HPDE6-E6E7 (cell line): ENCODE results near the gene ZCCHC9.
A peak's percentile ranks its signal among the peaks of the same experiment; 100 is the strongest.
"Not testable (repeated sequence)": the region's sequence is repeated elsewhere in the genome, so short reads cannot be mapped to it uniquely, and the experiment has no call there.

ENCODE experiments used
- DNase-seq: peaks from one replicate; pipeline ENCODE4 v3.0.0; 2011; ENCODE audit warnings: missing footprints; ENCODE audit errors: extremely low spot score

The ZCCHC9 gene

GRCh38 chr5:81301271-81302015, at the start of gene ZCCHC9:
TSS of gene ZCCHC9 (plus strand) at chr5:81301587. CDS start at chr5:81304758, 3,171 bp downstream.
- peak; percentile 73 for DNase-seq

GRCh38 chr5:81251922-81252321, 49.5 kb upstream of the ZCCHC9 start:
- no peak for DNase-seq

GRCh38 chr5:81252904-81253303, 48.5 kb upstream of the ZCCHC9 start:
- DNase-seq: no peak

- no peak for DNase-seq
These were observed 47.5 kb upstream of the ZCCHC9 start for GRCh38 chr5:81253875-81254274.

GRCh38 chr5:81254886-81255559, 46.4 kb upstream of the ZCCHC9 start:
- DNase-seq: no peak

- no peak for DNase-seq
These were observed 44.6 kb upstream of the ZCCHC9 start for GRCh38 chr5:81256766-81257165.

- not testable (repeated sequence) for DNase-seq
These were observed 38.6 kb upstream of the ZCCHC9 start for GRCh38 chr5:81262796-81263195.

GRCh38 chr5:81265101-81265500, 36.3 kb upstream of the ZCCHC9 start:
- DNase-seq: no peak

- peak; percentile 47 for DNase-seq
These were observed 32.7 kb upstream of the ZCCHC9 start for GRCh38 chr5:81268521-81269196.

GRCh38 chr5:81269751-81270393, 31.5 kb upstream of the ZCCHC9 start:
- no peak for DNase-seq

- not testable (repeated sequence) for DNase-seq
These were observed 30.9 kb upstream of the ZCCHC9 start for GRCh38 chr5:81270394-81271027.

GRCh38 chr5:81283976-81284375, 17.4 kb upstream of the ZCCHC9 start:
- no peak for DNase-seq

- DNase-seq: no peak
These were observed 15.2 kb upstream of the ZCCHC9 start for GRCh38 chr5:81286059-81286617.

- DNase-seq: no peak
These were observed 13.4 kb upstream of the ZCCHC9 start for GRCh38 chr5:81288021-81288433.

GRCh38 chr5:81290146-81290545, 11.2 kb upstream of the ZCCHC9 start:
- DNase-seq: no peak

- DNase-seq: no peak
These were observed 9.3 kb upstream of the ZCCHC9 start for GRCh38 chr5:81292130-81292529.

- DNase-seq: not testable (repeated sequence)
These were observed 7.4 kb upstream of the ZCCHC9 start for GRCh38 chr5:81294021-81294420.

- DNase-seq: no peak
These were observed 3.9 kb upstream of the ZCCHC9 start for GRCh38 chr5:81297531-81297930.

- DNase-seq: no peak
These were observed 491 bp upstream of the ZCCHC9 start for GRCh38 chr5:81300921-81301270.

- DNase-seq: no peak
These were observed 1.2 kb downstream of the ZCCHC9 start for GRCh38 chr5:81302596-81302995.

- peak; percentile 22 for DNase-seq
These were observed 2.2 kb downstream of the ZCCHC9 start for GRCh38 chr5:81303563-81303962.
